MM.1S (cell line): Measurements from ENCODE around the gene SH3BP5L.

ENCODE experiments used
- DNase-seq: peaks from one replicate; pipeline ENCODE4 v3.0.0-alpha.2; 2015
- H2AFZ ChIP-seq: fragments of 300-600 bp; sonication (generic); 2 replicates; pipeline ENCODE4 v1.6.0; 2016; ENCODE audit warnings: antibody characterized with exemption, low read length
- H3F3A ChIP-seq: fragments of 300-600 bp; sonication (generic); 2 replicates; pipeline ENCODE4 v1.6.1; 2016; ENCODE audit warnings: mild to moderate bottlenecking, antibody characterized with exemption, low read length, moderate library complexity, mixed read lengths; ENCODE audit not compliant: insufficient read depth
- H3K27ac ChIP-seq: fragments of 300-600 bp; sonication (generic); 2 replicates; pipeline ENCODE4 v1.5.1; 2016; ENCODE audit warnings: mild to moderate bottlenecking, low read length
- H3K27me3 ChIP-seq: fragments of 300-600 bp; sonication (generic); replicated peaks from 2 replicates; pipeline ENCODE4 v1.6.0; 2016; ENCODE audit warnings: low read length; ENCODE audit not compliant: insufficient read depth
- H3K36me3 ChIP-seq: fragments of 300-600 bp; sonication (generic); replicated peaks from 2 replicates; pipeline ENCODE4 v1.6.1; 2016; ENCODE audit warnings: mild to moderate bottlenecking, low read length, mixed read lengths; ENCODE audit not compliant: insufficient read depth
- H3K4me1 ChIP-seq: fragments of 300-600 bp; sonication (generic); 2 replicates; pipeline ENCODE4 v1.6.1; 2016; ENCODE audit warnings: low read length, mixed read lengths
- H3K4me2 ChIP-seq: fragments of 300-600 bp; sonication (generic); 2 replicates; pipeline ENCODE4 v1.6.0; 2016; ENCODE audit warnings: low read depth, low read length
- H3K4me3 ChIP-seq: fragments of 300-600 bp; sonication (generic); 2 replicates; pipeline ENCODE4 v1.5.1; 2016; ENCODE audit warnings: low read length, mixed read lengths
- H3K79me2 ChIP-seq: fragments of 300-600 bp; sonication (generic); 2 replicates; pipeline ENCODE4 v1.6.1; 2016; ENCODE audit warnings: mixed run types, low read length, mixed read lengths
- H3K9ac ChIP-seq: fragments of 300-600 bp; sonication (generic); 2 replicates; pipeline ENCODE4 v1.6.1; 2016; ENCODE audit warnings: low read length, mixed read lengths
- H3K9me2 ChIP-seq: fragments of 300-600 bp; sonication (generic); replicated peaks from 2 replicates; pipeline ENCODE4 v1.6.1; 2016; ENCODE audit warnings: mild to moderate bottlenecking, low read length, mixed read lengths; ENCODE audit not compliant: insufficient read depth
- H3K9me3 ChIP-seq: fragments of 300-600 bp; sonication (generic); replicated peaks from 2 replicates; pipeline ENCODE4 v1.6.1; 2016; ENCODE audit warnings: mild to moderate bottlenecking, low read length, mixed read lengths; ENCODE audit not compliant: insufficient read depth
- H4K20me1 ChIP-seq: fragments of 300-600 bp; sonication (generic); 2 replicates; pipeline ENCODE4 v1.6.1; 2016; ENCODE audit warnings: mild to moderate bottlenecking, low read length, moderate library complexity, mixed read lengths; ENCODE audit not compliant: insufficient read depth
- EZH2 ChIP-seq: fragments of 300-600 bp; sonication (generic); optimal IDR thresholded peaks from 2 replicates; pipeline ENCODE3; 2017; ENCODE audit warnings: low read depth, mild to moderate bottlenecking, antibody characterized with exemption, low read length, mixed read lengths
- EZH2phosphoT487 ChIP-seq: fragments of 300-600 bp; sonication (generic); IDR thresholded peaks from 2 replicates; pipeline ENCODE4 v1.6.1; 2018; ENCODE audit warnings: antibody characterized with exemption, low read length
- TF ChIP-seq, protein P1 (sequence below): fragments of 300-600 bp; sonication (generic); IDR thresholded peaks from 2 replicates; pipeline ENCODE4 v1.5.1; 2016; ENCODE audit warnings: antibody characterized with exemption, low read length, mixed read lengths

Gene SH3BP5L

DNA sequence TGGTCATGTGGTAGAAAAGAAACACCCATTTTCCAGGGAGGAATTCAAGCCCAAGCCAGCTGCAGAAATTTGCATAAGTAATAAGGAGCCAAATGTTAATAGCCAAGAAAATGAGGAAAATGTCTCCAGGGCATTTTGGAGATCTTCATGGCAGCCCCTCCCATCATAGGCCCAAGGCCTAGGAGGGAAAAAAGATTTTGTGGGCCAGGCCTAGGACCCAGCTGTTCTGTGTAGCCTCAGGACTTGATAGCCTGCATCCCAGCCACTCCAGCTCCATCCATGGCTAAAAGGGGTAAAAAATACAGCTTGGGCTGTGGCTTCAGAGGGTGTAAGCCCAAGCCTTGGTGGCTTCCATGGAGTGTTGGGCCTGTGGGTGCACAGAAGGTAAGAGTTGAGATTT, 48.7 kb downstream of the SH3BP5L start:
- H3K27me3 ChIP-seq = no peaks in the 10 kb centered on the region
- H3K4me3 ChIP-seq = no peak overlapping the region
- H3F3A ChIP-seq = no peaks in the 10 kb centered on the region
- H3K27ac ChIP-seq = no peak overlapping the region
- H3K36me3 ChIP-seq = no peaks in the 10 kb centered on the region
- no peaks in the 10 kb centered on the region for H3K9me3 ChIP-seq
- no peaks in the 10 kb centered on the region for H4K20me1 ChIP-seq
- TF ChIP-seq EZH2 (no peak), EZH2phosphoT487 (no peak)
- TF ChIP-seq, protein P1, sequence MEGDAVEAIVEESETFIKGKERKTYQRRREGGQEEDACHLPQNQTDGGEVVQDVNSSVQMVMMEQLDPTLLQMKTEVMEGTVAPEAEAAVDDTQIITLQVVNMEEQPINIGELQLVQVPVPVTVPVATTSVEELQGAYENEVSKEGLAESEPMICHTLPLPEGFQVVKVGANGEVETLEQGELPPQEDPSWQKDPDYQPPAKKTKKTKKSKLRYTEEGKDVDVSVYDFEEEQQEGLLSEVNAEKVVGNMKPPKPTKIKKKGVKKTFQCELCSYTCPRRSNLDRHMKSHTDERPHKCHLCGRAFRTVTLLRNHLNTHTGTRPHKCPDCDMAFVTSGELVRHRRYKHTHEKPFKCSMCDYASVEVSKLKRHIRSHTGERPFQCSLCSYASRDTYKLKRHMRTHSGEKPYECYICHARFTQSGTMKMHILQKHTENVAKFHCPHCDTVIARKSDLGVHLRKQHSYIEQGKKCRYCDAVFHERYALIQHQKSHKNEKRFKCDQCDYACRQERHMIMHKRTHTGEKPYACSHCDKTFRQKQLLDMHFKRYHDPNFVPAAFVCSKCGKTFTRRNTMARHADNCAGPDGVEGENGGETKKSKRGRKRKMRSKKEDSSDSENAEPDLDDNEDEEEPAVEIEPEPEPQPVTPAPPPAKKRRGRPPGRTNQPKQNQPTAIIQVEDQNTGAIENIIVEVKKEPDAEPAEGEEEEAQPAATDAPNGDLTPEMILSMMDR = no peak
- no peak for DNase-seq
- H3K79me2 ChIP-seq = no peaks in the 10 kb centered on the region
- no peaks in the 10 kb centered on the region for H3K9me2 ChIP-seq
- no peaks in the 10 kb centered on the region for H3K4me1 ChIP-seq
- no peak overlapping the region for H3K9ac ChIP-seq
- H3K4me2 ChIP-seq = no peak overlapping the region
- no peak overlapping the region for H2AFZ ChIP-seq

DNA sequence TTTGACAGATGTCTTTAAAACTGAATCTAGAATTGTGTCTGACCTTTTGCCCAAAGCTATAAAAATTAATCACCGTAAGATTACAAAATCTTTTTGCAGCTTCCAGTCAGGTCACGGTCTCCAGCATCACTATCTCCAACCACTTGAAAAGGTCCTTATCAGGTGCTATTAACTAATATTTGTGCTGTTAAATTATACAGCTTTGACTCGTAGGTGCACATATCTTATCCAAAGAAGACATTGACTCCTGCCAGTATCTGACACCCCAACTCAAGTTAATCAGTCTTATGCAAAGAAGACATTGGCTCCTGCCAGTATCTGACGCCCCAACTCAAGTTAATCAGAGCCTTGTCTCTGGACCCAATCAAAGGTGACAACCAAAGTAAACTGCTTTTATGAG, 50.3 kb downstream of the SH3BP5L start:
- Histone ChIP-seq H3K9ac (no peak overlapping the region), H3K4me1 (no peaks in the 10 kb centered on the region), H3K36me3 (no peaks in the 10 kb centered on the region), H3K4me3 (no peak overlapping the region), H3F3A (no peaks in the 10 kb centered on the region), H3K4me2 (no peak overlapping the region), H3K27ac (no peak overlapping the region), H3K79me2 (no peaks in the 10 kb centered on the region), H3K9me3 (no peaks in the 10 kb centered on the region), H3K9me2 (no peaks in the 10 kb centered on the region), H2AFZ (no peak overlapping the region), H4K20me1 (no peaks in the 10 kb centered on the region), H3K27me3 (no peaks in the 10 kb centered on the region)
- TF ChIP-seq, protein P1 = no peak
- no peak for TF ChIP-seq EZH2phosphoT487
- no peak for TF ChIP-seq EZH2
- DNase-seq = no peak
